WERI-Rb-1 (cell line): ENCODE results near the gene PIGR.

Experiments
- DNase-seq: peaks from one replicate; pipeline ENCODE4 v3.0.0-alpha.2; 2020
- H3K27ac ChIP-seq: fragments of 250-450 bp; sonication (Bioruptor Pico); 2 replicates; pipeline ENCODE4 v1.5.1; 2020; ENCODE audit warnings: mild to moderate bottlenecking, moderate library complexity
- H3K27me3 ChIP-seq: fragments of 250-450 bp; sonication (Bioruptor Pico); 2 replicates; pipeline ENCODE4 v1.5.1; 2021; ENCODE audit warnings: mild to moderate bottlenecking, low read depth, moderate library complexity; ENCODE audit not compliant: insufficient read depth, severe bottlenecking
- H3K36me3 ChIP-seq: fragments of 250-450 bp; sonication (Bioruptor Pico); 2 replicates; pipeline ENCODE4 v1.5.1; 2020; ENCODE audit warnings: mild to moderate bottlenecking, moderate library complexity
- H3K4me3 ChIP-seq: 2 replicates; pipeline ENCODE4 v1.5.1; 2011; ENCODE audit warnings: low read depth, mild to moderate bottlenecking, control low read depth, low read length
- H3K9me3 ChIP-seq: fragments of 250-450 bp; sonication (Bioruptor Pico); 2 replicates; pipeline ENCODE4 v1.5.1; 2021; ENCODE audit warnings: mild to moderate bottlenecking, moderate library complexity; ENCODE audit not compliant: severe bottlenecking
- TF ChIP-seq, protein P1 (sequence below): IDR thresholded peaks from 2 replicates; pipeline ENCODE4 v1.5.1; 2011; ENCODE audit warnings: low read depth, mild to moderate bottlenecking, control low read depth, inconsistent platforms, low read length

The PIGR gene

GRCh38 chr1:206985162-206985749, 39.0 kb upstream of the PIGR start:
- DNase-seq = no peak
- H3K27ac ChIP-seq = no peak overlapping the region
- H3K36me3 ChIP-seq = no peaks in the 10 kb centered on the region
- no peak overlapping the region for H3K4me3 ChIP-seq
- H3K9me3 ChIP-seq = no peaks in the 10 kb centered on the region
- TF ChIP-seq, protein P1, sequence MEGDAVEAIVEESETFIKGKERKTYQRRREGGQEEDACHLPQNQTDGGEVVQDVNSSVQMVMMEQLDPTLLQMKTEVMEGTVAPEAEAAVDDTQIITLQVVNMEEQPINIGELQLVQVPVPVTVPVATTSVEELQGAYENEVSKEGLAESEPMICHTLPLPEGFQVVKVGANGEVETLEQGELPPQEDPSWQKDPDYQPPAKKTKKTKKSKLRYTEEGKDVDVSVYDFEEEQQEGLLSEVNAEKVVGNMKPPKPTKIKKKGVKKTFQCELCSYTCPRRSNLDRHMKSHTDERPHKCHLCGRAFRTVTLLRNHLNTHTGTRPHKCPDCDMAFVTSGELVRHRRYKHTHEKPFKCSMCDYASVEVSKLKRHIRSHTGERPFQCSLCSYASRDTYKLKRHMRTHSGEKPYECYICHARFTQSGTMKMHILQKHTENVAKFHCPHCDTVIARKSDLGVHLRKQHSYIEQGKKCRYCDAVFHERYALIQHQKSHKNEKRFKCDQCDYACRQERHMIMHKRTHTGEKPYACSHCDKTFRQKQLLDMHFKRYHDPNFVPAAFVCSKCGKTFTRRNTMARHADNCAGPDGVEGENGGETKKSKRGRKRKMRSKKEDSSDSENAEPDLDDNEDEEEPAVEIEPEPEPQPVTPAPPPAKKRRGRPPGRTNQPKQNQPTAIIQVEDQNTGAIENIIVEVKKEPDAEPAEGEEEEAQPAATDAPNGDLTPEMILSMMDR = no peak
- peaks cover 100% of the 10 kb centered on the region for H3K27me3 ChIP-seq

DNA sequence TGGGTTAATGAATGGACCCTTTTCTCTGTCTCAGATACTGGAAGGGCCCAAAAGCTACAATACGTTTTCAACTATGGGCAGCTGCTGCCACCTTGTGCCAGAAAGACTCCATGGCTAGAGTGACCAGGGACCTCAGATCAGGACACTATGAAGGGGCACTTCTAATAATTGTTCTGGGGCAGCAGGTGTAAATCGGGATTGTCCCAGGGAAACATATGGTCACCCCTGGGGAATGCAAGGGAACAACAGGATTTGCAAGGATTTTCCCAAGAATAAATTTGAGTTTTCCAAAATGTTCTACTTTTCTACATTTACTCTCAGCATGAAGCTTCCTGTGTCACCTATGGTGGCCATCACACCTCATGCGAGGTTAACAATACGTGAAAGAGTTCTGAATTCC, 36.0 kb upstream of the PIGR start:
- peak; percentile 76 for DNase-seq
- peaks cover 100% of the 10 kb centered on the region for H3K27me3 ChIP-seq
- H3K9me3 ChIP-seq = no peaks in the 10 kb centered on the region
- H3K4me3 ChIP-seq = no peak overlapping the region
- no peaks in the 10 kb centered on the region for H3K36me3 ChIP-seq
- no peak overlapping the region for H3K27ac ChIP-seq
- TF ChIP-seq, protein P1 = peak; percentile 89

DNA sequence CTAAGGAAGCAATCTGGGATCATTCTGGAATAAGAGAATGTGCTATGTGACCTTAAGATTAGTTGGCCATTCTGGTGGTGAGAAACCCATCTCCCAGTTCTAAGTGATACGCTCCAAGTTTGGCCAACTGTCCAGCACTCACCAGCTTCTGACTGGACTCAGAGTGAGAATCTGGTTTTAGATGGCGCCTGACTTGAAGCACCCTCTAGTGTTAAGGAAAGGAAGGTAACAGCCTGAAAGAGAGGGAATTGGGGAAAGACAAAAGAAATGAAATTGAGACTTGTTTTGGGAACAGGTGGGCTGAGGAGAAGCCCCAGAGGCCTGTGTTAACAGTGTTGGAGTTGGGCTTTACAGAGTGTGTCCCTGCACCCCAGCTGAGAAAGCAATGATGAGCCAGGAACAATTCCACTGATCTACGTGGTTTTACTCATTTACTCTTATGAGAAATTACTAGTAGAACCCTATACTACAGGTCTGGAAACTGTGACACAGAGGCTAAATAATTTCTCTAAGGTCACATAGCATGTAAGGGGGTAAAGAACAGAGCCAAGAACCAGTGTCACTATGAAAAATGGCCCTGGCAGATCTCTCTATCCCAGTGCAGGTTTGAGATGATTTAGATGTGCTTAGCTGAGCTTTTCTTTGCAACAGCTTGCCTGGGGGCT, 33.2 kb upstream of the PIGR start:
- TF ChIP-seq, protein P1 = peak; percentile 74
- Histone ChIP-seq H3K9me3 (no peaks in the 10 kb centered on the region), H3K4me3 (no peak overlapping the region), H3K27me3 (peaks cover 100% of the 10 kb centered on the region), H3K27ac (no peak overlapping the region), H3K36me3 (no peaks in the 10 kb centered on the region)
- peak; percentile 37 for DNase-seq

DNA sequence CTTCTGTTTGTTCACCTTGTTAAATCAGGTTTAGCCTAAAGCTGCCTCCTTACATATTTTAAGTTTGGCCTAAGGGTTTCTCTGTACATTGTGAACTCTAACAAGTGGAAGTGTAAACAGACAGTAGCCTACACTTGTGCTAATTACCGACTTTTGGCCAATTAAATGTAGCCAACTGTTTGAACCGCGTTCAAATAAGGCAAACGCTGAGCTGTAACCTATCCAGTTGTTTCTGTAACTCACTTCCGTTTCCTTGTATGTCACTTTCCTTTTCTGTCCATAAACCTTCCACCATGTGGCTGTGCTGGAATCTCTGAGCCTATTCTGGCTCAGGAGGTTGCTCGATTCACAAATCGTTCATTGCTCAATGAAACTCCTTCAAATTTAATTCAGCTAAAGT, 32.0 kb upstream of the PIGR start:
- no peaks in the 10 kb centered on the region for H3K36me3 ChIP-seq
- no peak for DNase-seq
- no peak overlapping the region for H3K27ac ChIP-seq
- TF ChIP-seq, protein P1 = no peak
- H3K4me3 ChIP-seq = no peak overlapping the region
- H3K27me3 ChIP-seq = peaks cover 100% of the 10 kb centered on the region
- H3K9me3 ChIP-seq = no peaks in the 10 kb centered on the region

DNA sequence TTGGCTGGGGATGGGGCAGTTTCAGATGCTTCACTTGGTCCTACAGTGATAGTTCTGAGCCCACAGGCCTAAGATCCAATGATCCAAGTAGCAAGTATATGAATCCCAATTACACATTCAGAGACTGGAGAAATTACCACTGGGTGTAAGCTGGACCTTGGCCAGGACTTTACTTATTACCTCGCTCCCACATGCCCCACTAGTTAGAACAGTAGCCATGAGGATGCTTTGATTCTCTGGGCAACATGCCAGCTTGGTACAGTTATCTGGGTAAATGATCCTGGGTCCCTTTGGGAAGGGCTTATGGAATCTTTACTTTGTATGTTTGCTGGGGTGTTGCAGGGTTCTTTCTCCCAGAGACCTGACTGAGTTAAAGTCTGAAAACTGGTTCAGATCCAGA, 29.0 kb upstream of the PIGR start:
- no peaks in the 10 kb centered on the region for H3K9me3 ChIP-seq
- H3K27me3 ChIP-seq = peaks cover 98% of the 10 kb centered on the region
- DNase-seq = no peak
- no peak overlapping the region for H3K27ac ChIP-seq
- H3K36me3 ChIP-seq = no peaks in the 10 kb centered on the region
- H3K4me3 ChIP-seq = no peak overlapping the region
- TF ChIP-seq, protein P1 = no peak
